ENCODE results near the gene FBXO17. TPM values are rescaled to one million over a fixed set of nuclear protein-coding genes. Genes with fewer than 3 reads are reported as not detected.

Gene FBXO17
- total and polyA plus RNA-seq, 4 experiments from 2014 or later = not detected

DNA sequence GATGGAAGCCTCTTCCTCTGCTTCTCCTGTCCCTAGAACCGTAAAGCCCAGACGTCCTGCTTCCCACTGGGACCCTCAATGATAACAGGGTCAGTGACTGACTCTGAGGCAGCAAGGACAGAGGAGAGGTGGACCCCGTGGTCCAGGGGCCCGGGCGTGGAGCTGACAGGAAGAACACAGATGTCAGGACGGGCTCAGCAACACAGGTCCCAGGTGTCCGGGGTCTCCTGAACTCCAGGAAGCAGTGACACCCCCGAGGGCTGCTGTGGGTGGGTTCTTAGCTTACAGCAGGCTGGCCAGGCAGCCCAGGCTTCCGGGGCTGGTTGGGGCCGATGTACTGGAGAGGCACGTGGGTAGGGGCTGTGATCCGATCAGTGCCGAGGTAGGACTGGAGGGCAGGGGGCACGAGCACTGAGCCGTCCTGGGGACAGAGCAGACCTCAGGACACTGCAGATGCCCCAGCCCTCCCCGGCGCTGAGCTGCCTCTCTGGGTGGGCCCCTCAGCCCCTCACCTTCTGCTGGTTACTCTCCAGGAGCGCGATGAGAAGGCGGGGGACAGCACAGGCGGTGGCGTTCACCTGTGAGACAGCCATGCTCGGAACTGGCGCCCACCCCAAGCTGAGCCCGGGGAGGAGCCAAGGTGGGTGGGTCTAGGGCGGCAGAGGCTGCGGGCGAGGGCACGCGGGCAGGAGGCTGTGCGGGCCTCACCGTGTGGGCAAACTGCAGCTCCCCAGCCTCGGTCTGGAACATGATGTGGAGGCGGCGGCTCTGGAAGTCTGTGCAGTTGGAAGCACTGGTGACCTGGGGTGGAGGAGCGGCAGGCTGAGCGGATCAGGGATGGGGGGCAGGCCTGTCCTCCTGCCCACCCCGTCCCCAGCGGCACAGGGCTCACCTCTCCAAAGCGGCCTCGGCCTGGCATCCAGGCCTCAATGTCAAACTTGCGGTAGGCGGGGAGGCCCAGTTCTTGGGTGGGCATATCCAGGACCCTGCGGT is 59.9 kb downstream of the FBXO17 start:
- DNase-seq = no peak
- no peaks in the 10 kb centered on the region for H3K27me3 ChIP-seq (ENCODE audit: insufficient read depth, low read length)
- H3K36me3 ChIP-seq (ENCODE audit: insufficient read depth, low read length) = no peaks in the 10 kb centered on the region
- Mint-ChIP-seq H3K27me3 (no peaks in the 10 kb centered on the region), H3K9me3 (no peaks in the 10 kb centered on the region), H3K27ac (no peak overlapping the region), H3K4me3 (no peak overlapping the region), H3K4me1 (no peaks in the 10 kb centered on the region), H3K36me3 (peaks cover 3 to 13% of the 10 kb centered on the region in 2 donors)
- H3K9me3 ChIP-seq (ENCODE audit: control insufficient read depth in 1 of 2, low read length in 2 of 2) = no peaks in the 10 kb centered on the region
- no peak overlapping the region for H3K27ac ChIP-seq (ENCODE audit: low read depth, low read length)
- intact Hi-C loops (cut with micrococcal nuclease) = no loop called here
- CTCF ChIA-PET (ENCODE audit: partially characterized antibody) = interaction anchor here (0.6 kb wide), 1 partner anchor 186 kb away, joined by 3 read pairs; no protein-coding TSS in a partner anchor
- POLR2A ChIA-PET (ENCODE audit: partially characterized antibody) = no interaction called here
- H3K4me1 ChIP-seq (ENCODE audit: insufficient read depth, low read length) = no peaks in the 10 kb centered on the region
- no peak overlapping the region for H3K4me3 ChIP-seq (ENCODE audit: low read length in 2 of 2)

DNA sequence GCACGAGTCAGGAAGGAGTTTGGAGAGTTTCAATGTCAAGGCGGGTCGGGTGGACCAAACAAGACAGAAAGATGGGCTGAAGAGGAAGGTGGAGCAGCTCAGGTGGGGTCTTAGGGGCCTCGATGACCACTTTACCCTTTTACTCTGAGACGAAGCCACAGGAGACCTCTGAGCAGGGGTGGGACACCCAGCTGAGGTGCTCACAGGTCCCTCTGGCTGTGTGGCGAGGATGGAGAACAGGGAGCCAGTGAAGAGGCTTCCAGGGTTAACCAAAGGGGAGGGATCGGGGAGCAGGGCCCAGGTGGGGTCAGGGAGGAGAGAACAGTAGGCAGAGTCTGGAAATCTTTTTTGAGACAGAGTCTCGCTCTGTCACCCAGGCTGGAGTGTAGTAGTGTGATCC is 61.6 kb downstream of the FBXO17 start:
- peak in 1 of 5 donors; percentile 3 for DNase-seq
- no peaks in the 10 kb centered on the region for H3K27me3 Mint-ChIP-seq
- POLR2A ChIA-PET (ENCODE audit: partially characterized antibody) = no interaction called here
- H3K4me1 Mint-ChIP-seq = peaks cover 0 to 2% (median 0%) of the 10 kb centered on the region in 4 donors
- Histone ChIP-seq H3K36me3 (ENCODE audit: insufficient read depth, low read length) (no peaks in the 10 kb centered on the region), H3K27ac (ENCODE audit: low read depth, low read length) (no peak overlapping the region), H3K27me3 (ENCODE audit: insufficient read depth, low read length) (no peaks in the 10 kb centered on the region), H3K4me1 (ENCODE audit: insufficient read depth, low read length) (no peaks in the 10 kb centered on the region), H3K4me3 (ENCODE audit: low read length in 2 of 2) (no peak overlapping the region), H3K9me3 (ENCODE audit: control insufficient read depth in 1 of 2, low read length in 2 of 2) (no peaks in the 10 kb centered on the region)
- intact Hi-C loops (cut with micrococcal nuclease) = no loop called here
- no peak overlapping the region for H3K4me3 Mint-ChIP-seq
- H3K27ac Mint-ChIP-seq = peak overlapping the region in 1 of 7 donors; percentile 35
- no peaks in the 10 kb centered on the region for H3K9me3 Mint-ChIP-seq
- peaks cover 7 to 10% of the 10 kb centered on the region in 2 donors for H3K36me3 Mint-ChIP-seq
- CTCF ChIA-PET (ENCODE audit: partially characterized antibody) = interaction anchor here (1.0 kb wide), 1 partner anchor 12 kb away, joined by 3 read pairs; no protein-coding TSS in a partner anchor

DNA sequence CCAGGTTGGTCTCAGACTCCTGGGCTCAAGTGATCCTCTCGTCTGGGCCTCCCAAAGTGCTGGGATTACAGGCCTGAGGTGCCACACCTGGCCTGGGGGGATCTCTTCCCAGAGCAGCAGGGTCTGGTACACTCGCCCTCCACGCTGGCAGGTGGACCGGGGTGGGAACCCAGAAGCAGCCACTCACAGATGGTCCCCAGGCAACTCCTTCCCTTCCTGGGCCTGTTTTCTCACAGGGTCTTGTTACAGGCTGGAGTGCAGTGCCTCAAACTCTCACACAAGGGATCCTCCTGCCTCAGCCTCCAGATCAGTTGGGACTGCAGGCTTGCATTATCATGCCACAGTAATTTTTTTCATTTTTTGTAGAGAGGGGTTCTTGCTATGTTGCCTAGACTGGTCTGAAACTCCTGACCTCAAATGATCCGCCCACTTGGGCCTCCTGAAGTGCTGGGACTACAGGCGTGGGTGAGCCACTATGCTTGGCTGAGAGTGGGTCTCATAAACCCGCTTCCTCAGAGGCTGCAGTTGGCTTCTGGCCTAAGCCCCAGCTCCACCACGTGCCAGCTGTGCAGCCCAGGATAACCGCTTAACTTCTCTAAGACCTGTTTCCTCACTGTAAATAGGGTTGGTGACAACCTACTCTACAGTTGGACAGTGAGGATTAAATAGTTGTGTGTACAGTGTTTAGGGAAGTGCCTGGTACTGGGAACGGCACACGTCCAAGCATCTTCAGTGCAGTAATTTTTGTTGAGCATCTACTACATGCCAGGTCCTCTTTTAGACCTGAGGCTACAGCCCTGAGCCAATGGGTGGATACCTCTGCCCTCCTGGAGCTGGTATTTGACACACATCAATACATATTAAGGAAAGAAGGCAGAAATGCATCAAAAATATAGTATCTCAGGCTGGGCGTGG is 62.7 kb downstream of the FBXO17 start:
- ChIA-PET POLR2A (ENCODE audit: partially characterized antibody) (no interaction called here), CTCF (ENCODE audit: partially characterized antibody) (no interaction called here)
- H3K9me3 ChIP-seq (ENCODE audit: control insufficient read depth in 1 of 2, low read length in 2 of 2) = no peaks in the 10 kb centered on the region
- Mint-ChIP-seq H3K27ac (no peak overlapping the region), H3K36me3 (peaks cover 12 to 14% of the 10 kb centered on the region in 2 donors), H3K9me3 (no peaks in the 10 kb centered on the region), H3K4me3 (no peak overlapping the region), H3K27me3 (no peaks in the 10 kb centered on the region), H3K4me1 (peaks cover 0 to 2% (median 0%) of the 10 kb centered on the region in 4 donors)
- H3K4me1 ChIP-seq (ENCODE audit: insufficient read depth, low read length) = no peaks in the 10 kb centered on the region
- H3K4me3 ChIP-seq (ENCODE audit: low read length in 2 of 2) = no peak overlapping the region
- H3K27me3 ChIP-seq (ENCODE audit: insufficient read depth, low read length) = no peaks in the 10 kb centered on the region
- peaks cover 1% of the 10 kb centered on the region for H3K36me3 ChIP-seq (ENCODE audit: insufficient read depth, low read length)
- DNase-seq = peak in 1 of 5 donors; percentile 20
- intact Hi-C loops (cut with micrococcal nuclease) = no loop called here
- no peak overlapping the region for H3K27ac ChIP-seq (ENCODE audit: low read depth, low read length)

DNA sequence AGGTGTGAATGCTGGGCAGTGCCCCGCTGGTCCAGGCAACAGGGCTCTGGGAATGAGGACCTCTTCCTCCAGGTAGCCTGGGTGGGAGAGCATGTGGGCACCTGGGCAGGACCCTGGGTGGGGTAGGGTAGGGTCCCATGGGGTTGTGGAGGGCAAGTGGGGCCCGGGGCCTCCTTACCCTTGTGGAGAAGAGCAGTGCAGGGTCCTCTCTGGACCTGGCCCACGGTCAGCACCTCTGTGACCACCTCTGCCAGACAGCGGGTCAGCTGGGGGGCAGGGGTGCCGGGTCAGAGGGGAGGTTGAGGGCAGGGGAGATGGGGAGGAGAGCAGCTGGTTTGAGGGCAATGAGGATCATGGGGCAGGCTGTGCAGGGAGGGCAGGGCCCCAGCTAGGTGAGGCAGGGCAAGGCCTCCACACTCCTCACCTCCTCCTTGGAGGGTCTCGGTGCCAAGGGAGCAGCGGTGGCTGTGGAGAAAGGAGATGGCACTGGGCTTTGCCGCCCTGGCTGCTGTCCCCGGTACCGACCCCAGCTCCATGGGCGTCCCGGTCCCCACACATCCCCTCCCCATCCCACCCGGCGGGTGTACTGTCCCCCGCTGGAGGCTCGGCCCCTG is 64.0 kb downstream of the FBXO17 start:
- POLR2A ChIA-PET (ENCODE audit: partially characterized antibody) = no interaction called here

DNA sequence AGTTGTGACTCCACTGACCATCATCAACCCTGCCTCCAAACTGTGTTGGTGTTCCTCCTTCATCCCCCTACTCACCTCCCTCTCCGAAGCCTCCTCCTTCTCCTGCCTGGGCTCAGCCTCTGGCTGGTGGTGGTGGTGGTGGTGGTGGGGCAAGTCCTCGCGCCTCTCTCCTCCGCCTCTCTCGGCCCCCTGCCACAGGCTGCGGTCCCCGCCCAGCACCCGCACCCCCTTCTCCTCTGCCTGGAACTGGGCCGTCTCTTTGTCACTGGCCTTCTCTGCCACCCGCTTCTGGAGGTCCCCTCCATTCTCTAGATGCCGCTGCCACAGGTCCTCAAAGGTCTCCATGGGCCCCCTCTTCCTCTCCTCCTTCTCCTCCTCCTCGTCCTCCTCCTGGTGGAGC is 65.1 kb downstream of the FBXO17 start:
- H3K9me3 Mint-ChIP-seq = no peaks in the 10 kb centered on the region
- intact Hi-C loops (cut with micrococcal nuclease) = no loop called here
- peaks cover 0 to 2% (median 0%) of the 10 kb centered on the region in 4 donors for H3K4me1 Mint-ChIP-seq

More for the DNA sequence above, 64.0 kb downstream of the FBXO17 start:
- peaks cover 0 to 2% (median 0%) of the 10 kb centered on the region in 4 donors for H3K4me1 Mint-ChIP-seq
- Histone ChIP-seq H3K36me3 (ENCODE audit: insufficient read depth, low read length) (peaks cover 10% of the 10 kb centered on the region), H3K27me3 (ENCODE audit: insufficient read depth, low read length) (no peaks in the 10 kb centered on the region), H3K27ac (ENCODE audit: low read depth, low read length) (no peak overlapping the region), H3K9me3 (ENCODE audit: control insufficient read depth in 1 of 2, low read length in 2 of 2) (no peaks in the 10 kb centered on the region), H3K4me1 (ENCODE audit: insufficient read depth, low read length) (no peaks in the 10 kb centered on the region), H3K4me3 (ENCODE audit: low read length in 2 of 2) (no peak overlapping the region)
- H3K9me3 Mint-ChIP-seq = no peaks in the 10 kb centered on the region
- CTCF ChIA-PET (ENCODE audit: partially characterized antibody) = no interaction called here
- peak overlapping the region in 1 of 7 donors; percentile 13 for H3K27ac Mint-ChIP-seq
- peaks cover 18 to 26% of the 10 kb centered on the region in 2 donors for H3K36me3 Mint-ChIP-seq
- DNase-seq = peak in 1 of 5 donors; percentile 27
- no peaks in the 10 kb centered on the region for H3K27me3 Mint-ChIP-seq
- intact Hi-C loops (cut with micrococcal nuclease) = no loop called here
- no peak overlapping the region for H3K4me3 Mint-ChIP-seq

DNA sequence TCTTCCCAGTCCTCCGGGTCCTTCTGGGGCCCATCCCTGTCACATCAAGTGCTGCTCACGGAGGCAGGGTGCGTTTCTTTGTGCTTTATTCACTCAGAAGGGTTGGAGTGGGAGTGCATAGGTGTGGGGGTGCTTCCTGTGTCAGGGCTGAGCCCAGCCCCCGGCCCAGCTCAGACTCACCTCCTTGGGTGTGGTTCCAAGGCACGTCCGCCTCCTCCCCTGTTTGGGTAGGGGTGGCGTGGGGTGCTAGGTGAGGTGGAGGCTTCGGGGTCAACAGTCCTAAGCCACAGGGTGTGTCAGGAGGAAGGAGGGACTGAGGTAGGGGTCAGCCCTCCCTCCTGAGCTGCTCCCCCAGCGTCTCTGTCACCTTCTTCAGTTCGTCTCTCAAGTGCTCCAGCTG is 66.6 kb downstream of the FBXO17 start:
- Histone ChIP-seq H3K27me3 (ENCODE audit: insufficient read depth, low read length) (no peaks in the 10 kb centered on the region), H3K9me3 (ENCODE audit: control insufficient read depth in 1 of 2, low read length in 2 of 2) (no peaks in the 10 kb centered on the region), H3K27ac (ENCODE audit: low read depth, low read length) (no peak overlapping the region), H3K4me1 (ENCODE audit: insufficient read depth, low read length) (no peaks in the 10 kb centered on the region), H3K36me3 (ENCODE audit: insufficient read depth, low read length) (peaks cover 20% of the 10 kb centered on the region), H3K4me3 (ENCODE audit: low read length in 2 of 2) (no peak overlapping the region)
- ChIA-PET POLR2A (ENCODE audit: partially characterized antibody) (no interaction called here), CTCF (ENCODE audit: partially characterized antibody) (no interaction called here)
- Mint-ChIP-seq H3K4me1 (peaks cover 0 to 6% (median 2%) of the 10 kb centered on the region in 4 donors), H3K27me3 (no peaks in the 10 kb centered on the region), H3K36me3 (peaks cover 28 to 40% of the 10 kb centered on the region in 2 donors), H3K4me3 (no peak overlapping the region), H3K27ac (peak overlapping the region in 2 of 7 donors; percentile 25 to 72), H3K9me3 (no peaks in the 10 kb centered on the region)
- intact Hi-C loops (cut with micrococcal nuclease) = no loop called here
- DNase-seq = no peak

More for the DNA sequence above, 65.1 kb downstream of the FBXO17 start:
- H3K27ac ChIP-seq (ENCODE audit: low read depth, low read length) = no peak overlapping the region
- Mint-ChIP-seq H3K27me3 (no peaks in the 10 kb centered on the region), H3K27ac (no peak overlapping the region), H3K4me3 (no peak overlapping the region), H3K36me3 (peaks cover 18 to 26% of the 10 kb centered on the region in 2 donors)
- no peak for DNase-seq
- H3K9me3 ChIP-seq (ENCODE audit: control insufficient read depth in 1 of 2, low read length in 2 of 2) = no peaks in the 10 kb centered on the region
- H3K27me3 ChIP-seq (ENCODE audit: insufficient read depth, low read length) = no peaks in the 10 kb centered on the region
- H3K4me3 ChIP-seq (ENCODE audit: low read length in 2 of 2) = no peak overlapping the region
- peaks cover 10% of the 10 kb centered on the region for H3K36me3 ChIP-seq (ENCODE audit: insufficient read depth, low read length)
- H3K4me1 ChIP-seq (ENCODE audit: insufficient read depth, low read length) = no peaks in the 10 kb centered on the region
- POLR2A ChIA-PET (ENCODE audit: partially characterized antibody) = no interaction called here
- CTCF ChIA-PET (ENCODE audit: partially characterized antibody) = no interaction called here
